H1 (cell line): ENCODE data around the gene NDUFA12. TPM values are rescaled to one million over a fixed set of nuclear protein-coding genes. Genes with fewer than 3 reads are reported as not detected.

Source experiments
- CTCF ChIA-PET: fragments of 300-600 bp; sonication (Branson Sonifier 250); formaldehyde crosslinking; loops from one replicate; lab custom pipeline; 2021; ENCODE audit not compliant: partially characterized antibody; lab: Charles Lee
- POLR2A ChIA-PET: fragments of 300-600 bp; sonication (Branson Sonifier 250); formaldehyde crosslinking; loops from one replicate; lab custom pipeline; 2021; ENCODE audit warnings: inconsistent platforms; ENCODE audit not compliant: partially characterized antibody; lab: Charles Lee
- DNase-seq, 2 experiments: peaks; one replicate each; pipeline versions ENCODE4 v3.0.0 to v3.0.0-alpha.2; 2010 to 2022; ENCODE audit warnings: low spot score in 2 of 2, low read depth in 1 of 2, mixed read lengths in 1 of 2
- FAIRE-seq: peaks from 2 replicates; lab custom pipeline; 2011; peaks lifted over from hg19 to GRCh38; lab: Jason Lieb, UNC
- H2AFZ ChIP-seq: 2 replicates; pipeline ENCODE4 v1.8.1; 2012; ENCODE audit warnings: low read length, inconsistent platforms
- H2AK5ac ChIP-seq: 2 replicates; pipeline ENCODE4 v1.6.1; 2013; ENCODE audit warnings: low read depth, low read length
- H2BK120ac ChIP-seq: replicated peaks from 2 replicates; pipeline ENCODE3; 2013; ENCODE audit warnings: low read depth, low read length, inconsistent platforms
- H2BK12ac ChIP-seq: 2 replicates; pipeline ENCODE4 v1.6.1; 2013; ENCODE audit warnings: low read depth, low read length
- H2BK15ac ChIP-seq: 2 replicates; pipeline ENCODE4 v1.6.1; 2013; ENCODE audit warnings: low read length
- H2BK20ac ChIP-seq: 2 replicates; pipeline ENCODE4 v1.6.1; 2013; ENCODE audit warnings: low read length
- H2BK5ac ChIP-seq: 2 replicates; pipeline ENCODE4 v1.6.1; 2013; ENCODE audit warnings: low read depth, low read length
- H3K14ac ChIP-seq: 2 replicates; pipeline ENCODE4 v1.6.1; 2013; ENCODE audit warnings: inconsistent platforms; ENCODE audit not compliant: insufficient read length
- H3K18ac ChIP-seq: 2 replicates; pipeline ENCODE4 v1.6.1; 2013; ENCODE audit warnings: low read length; ENCODE audit errors: extremely low read depth
- H3K23ac ChIP-seq: 2 replicates; pipeline ENCODE4 v1.6.1; 2013; ENCODE audit warnings: inconsistent platforms; ENCODE audit not compliant: insufficient read length
- H3K23me2 ChIP-seq: 2 replicates; pipeline ENCODE4 v1.6.1; 2013; ENCODE audit warnings: low read depth, low read length
- H3K27ac ChIP-seq: 2 replicates; pipeline ENCODE4 v1.6.1; 2011; ENCODE audit warnings: low read depth, low read length, inconsistent platforms
- H3K27me3 ChIP-seq, 4 experiments: replicated peaks in 1 of 4; 1 replicate in 1 of 4; 2 replicates in 3 of 4; pipeline versions ENCODE4 v1.6.1 to v1.8.1; 2011 to 2013; ENCODE audit warnings: low read length in 3 of 4, mild to moderate bottlenecking in 3 of 4, inconsistent platforms in 2 of 4, mixed read lengths in 2 of 4, moderate library complexity in 1 of 4; ENCODE audit not compliant: control insufficient read depth in 3 of 4, insufficient read depth in 3 of 4; ENCODE audit errors: extremely low read depth in 1 of 4
- H3K36me3 ChIP-seq, 4 experiments: 2 replicates each; pipeline versions ENCODE4 v1.6.1 to v1.8.1; 2011 to 2013; ENCODE audit warnings: mild to moderate bottlenecking in 4 of 4, low read length in 3 of 4, moderate library complexity in 2 of 4, control low read depth in 1 of 4, inconsistent platforms in 1 of 4; ENCODE audit not compliant: insufficient read depth in 4 of 4, control insufficient read depth in 2 of 4
- H3K4ac ChIP-seq: replicated peaks from 2 replicates; pipeline ENCODE3; 2013; ENCODE audit warnings: low read length, low read depth, mixed read lengths, inconsistent platforms; ENCODE audit not compliant: insufficient read length
- H3K4me1 ChIP-seq, 4 experiments: replicated peaks in 1 of 4; 1 replicate in 1 of 4; 2 replicates in 3 of 4; pipeline versions ENCODE4 v1.6.1 to v1.8.1; 2011 to 2013; ENCODE audit warnings: low read length in 3 of 4, inconsistent platforms in 2 of 4, mixed read lengths in 1 of 4; ENCODE audit not compliant: insufficient read depth in 4 of 4, control insufficient read depth in 3 of 4
- H3K4me2 ChIP-seq, 2 experiments: 2 replicates each; pipeline versions ENCODE4 v1.6.1 to v1.8.1; 2011 to 2013; ENCODE audit warnings: low read depth in 2 of 2, low read length in 2 of 2, control low read depth in 1 of 2, inconsistent platforms in 1 of 2, mild to moderate bottlenecking in 1 of 2; ENCODE audit not compliant: insufficient read depth in 1 of 2
- H3K4me3 ChIP-seq, 4 experiments: fragments of 200-600, 300-600 bp in 1 of 4; sonication (generic), shearing (Covaris generic), sonication (Bioruptor Twin) in 1 of 4; 2 replicates each; pipeline versions ENCODE4 v1.5.1 to v1.8.1; 2011 to 2016; ENCODE audit warnings: low read length in 4 of 4, low read depth in 3 of 4, control low read depth in 2 of 4, inconsistent platforms in 2 of 4, mild to moderate bottlenecking in 2 of 4, mixed read lengths in 1 of 4, moderate library complexity in 1 of 4; ENCODE audit not compliant: insufficient read depth in 2 of 4; ENCODE audit errors: extremely low read depth in 1 of 4
- H3K56ac ChIP-seq: replicated peaks from 2 replicates; pipeline ENCODE3; 2013; ENCODE audit warnings: low read depth, mild to moderate bottlenecking, mixed read lengths, low read length, inconsistent platforms; ENCODE audit not compliant: insufficient read length
- H3K79me1 ChIP-seq: 2 replicates; pipeline ENCODE4 v1.6.1; 2013; ENCODE audit warnings: low read depth, low read length, control low read depth
- H3K79me2 ChIP-seq, 2 experiments: 2 replicates each; pipeline versions ENCODE4 v1.6.1 to v1.8.1; 2012 to 2013; ENCODE audit warnings: low read length in 2 of 2, mild to moderate bottlenecking in 2 of 2, inconsistent platforms in 1 of 2; ENCODE audit not compliant: insufficient read depth in 2 of 2, control insufficient read depth in 1 of 2
- H3K9ac ChIP-seq, 4 experiments: replicated peaks in 1 of 4; 1 replicate in 1 of 4; 2 replicates in 3 of 4; pipeline versions ENCODE4 v1.6.1 to v1.8.1; 2011 to 2013; ENCODE audit warnings: low read depth in 3 of 4, low read length in 3 of 4, control low read depth in 2 of 4, mild to moderate bottlenecking in 2 of 4, moderate library complexity in 2 of 4, inconsistent platforms in 1 of 4; ENCODE audit errors: extremely low read depth in 1 of 4
- H3K9me3 ChIP-seq, 2 experiments: 2 replicates each; pipeline versions ENCODE4 v1.6.1 to v1.8.1; 2012 to 2013; ENCODE audit warnings: mild to moderate bottlenecking in 2 of 2, moderate library complexity in 2 of 2, control low read depth in 1 of 2, inconsistent platforms in 1 of 2, low read depth in 1 of 2, low read length in 1 of 2, mixed read lengths in 1 of 2; ENCODE audit not compliant: insufficient read depth in 2 of 2
- H4K20me1 ChIP-seq, 2 experiments: replicated peaks in 1 of 2; 2 replicates each; pipeline versions ENCODE3 to v1.8.1; 2011 to 2013; ENCODE audit warnings: inconsistent platforms in 2 of 2, low read length in 2 of 2, mild to moderate bottlenecking in 1 of 2; ENCODE audit not compliant: insufficient read depth in 2 of 2, control insufficient read depth in 1 of 2
- H4K5ac ChIP-seq: 2 replicates; pipeline ENCODE4 v1.6.1; 2013; ENCODE audit warnings: low read length, low read depth, mixed read lengths, inconsistent platforms; ENCODE audit not compliant: insufficient read length
- H4K8ac ChIP-seq: 2 replicates; pipeline ENCODE4 v1.8.0; 2013; ENCODE audit warnings: mild to moderate bottlenecking, moderate library complexity, low read length, inconsistent platforms; ENCODE audit not compliant: insufficient read depth; ENCODE audit errors: extremely low read depth
- H4K91ac ChIP-seq: replicated peaks from 2 replicates; pipeline ENCODE3; 2013; ENCODE audit warnings: low read length, mixed read lengths, inconsistent platforms; ENCODE audit not compliant: insufficient read length
- ATF2 ChIP-seq: IDR thresholded peaks from 2 replicates; pipeline ENCODE4 v1.6.1; 2012; ENCODE audit warnings: low read length, inconsistent platforms
- CEBPB ChIP-seq: IDR thresholded peaks from 2 replicates; pipeline ENCODE4 v1.6.1; 2012; ENCODE audit warnings: low read depth, low read length
- NANOG ChIP-seq: IDR thresholded peaks from 2 replicates; pipeline ENCODE4 v1.6.1; 2011; ENCODE audit warnings: low read length, low read depth, mild to moderate bottlenecking, inconsistent platforms; ENCODE audit not compliant: insufficient read depth, poor library complexity, severe bottlenecking
- RXRA ChIP-seq: IDR thresholded peaks from 2 replicates; pipeline ENCODE4 v1.6.1; 2011; ENCODE audit warnings: low read depth, mild to moderate bottlenecking, low read length, moderate library complexity; ENCODE audit not compliant: insufficient read depth
- SUZ12 ChIP-seq: fragments of 200-600 bp; sonication (generic); IDR thresholded peaks from 2 replicates; pipeline ENCODE4 v1.6.1; 2012; ENCODE audit warnings: mild to moderate bottlenecking, inconsistent platforms, low read length, moderate library complexity, mixed read lengths
- TCF12 ChIP-seq: IDR thresholded peaks from 2 replicates; pipeline ENCODE4 v1.6.1; 2011; ENCODE audit warnings: low read depth, mild to moderate bottlenecking, low read length
- WGBS, 2 experiments: shearing (Covaris generic) in 1 of 2; methylation state at CpG; one replicate each; pipeline versions ENCODE4 v1.1.6 to v1.1.7; 2013 to 2015; ENCODE audit warnings: low lambda C conversion rate in 2 of 2, mixed read lengths in 2 of 2, inconsistent platforms in 1 of 2, low coverage in 1 of 2, missing lambda C conversion rate in 1 of 2; ENCODE audit not compliant: insufficient replicate concordance in 2 of 2, insufficient coverage in 1 of 2, insufficient read length in 1 of 2; ENCODE audit errors: extremely low coverage in 1 of 2, missing lambda C conversion rate in 1 of 2; 5-methylcytosine and 5-hydroxymethylcytosine counted together
- polyA plus RNA-seq, 7 experiments: library from polyadenylated mRNA; depleted of rRNA in 3 of 7; stranded (reverse) in 5 of 7; unstranded in 2 of 7; fragments of >200 nt in 5 of 7; fragments of 200-250 nt in 2 of 7; gene quantifications; 1 replicate in 5 of 7; 2 replicates in 1 of 7; 4 replicates in 1 of 7; pipeline versions ENCODE4 v1.2.1 to v1.2.3, GENCODE V29; 2011 to 2013; ENCODE audit warnings: missing spikeins in 2 of 7, mixed read lengths in 2 of 7
- total RNA-seq: library from RNA; stranded (reverse); fragmentation: NEBNext Ultra II Directional; extraction: Animal tissue kit (Norgen Biotek cat#: 25700); gene quantifications from 2 replicates; pipeline ENCODE4 v1.2.1, GENCODE V29; 2021

The NDUFA12 gene
- total and polyA plus RNA-seq, 2 of the 8 experiments (the other 6 are each of a cell fraction or from before 2014, with no cell fraction given), result 98.1 to 157 TPM

- no peak overlapping the region for H3K27ac ChIP-seq
- H2BK12ac ChIP-seq, result no peak overlapping the region
- no peak overlapping the region for H4K5ac ChIP-seq
- no peak overlapping the region for H2AFZ ChIP-seq
- H3K79me1 ChIP-seq, result no peaks in the 10 kb centered on the region
- 0 out of 8 replicates have a peak, but pooled peaks cover 0 to 5% (median 0%) of the 10 kb centered on the region in 4 experiments for H3K36me3 ChIP-seq
- TF ChIP-seq ATF2 (no peak), TCF12 (no peak), RXRA (no peak), SUZ12 (no peak), NANOG (no peak), CEBPB (no peak)
- no peaks in the 10 kb centered on the region for H3K23me2 ChIP-seq
- no peak overlapping the region for H2BK15ac ChIP-seq
- no peak overlapping the region for H3K9ac ChIP-seq
- no peaks in the 10 kb centered on the region for H4K20me1 ChIP-seq
- H3K14ac ChIP-seq, result no peak overlapping the region
- no peaks in the 10 kb centered on the region for H3K4me1 ChIP-seq
- H4K8ac ChIP-seq, result no peak overlapping the region
- no peak overlapping the region for H2BK120ac ChIP-seq
- H3K4me3 ChIP-seq, result no peak overlapping the region
- POLR2A ChIA-PET, result interaction anchor here (0.8 kb wide), 1 partner anchor 16 kb away, joined by 3 read pairs; no protein-coding TSS in a partner anchor
- CTCF ChIA-PET, result interaction anchor here (0.7 to 2.1 kb wide), 3 partner anchors 17 to 32 kb away, joined by 3 to 7 read pairs (median 5); no protein-coding TSS in a partner anchor
- no peak overlapping the region for H3K4ac ChIP-seq
- H3K9me3 ChIP-seq, result no peaks in the 10 kb centered on the region
- no peaks in the 10 kb centered on the region; a peak in 1 of 4 replicates for H3K79me2 ChIP-seq
- H2BK20ac ChIP-seq, result no peak overlapping the region
- FAIRE-seq (no peak), DNase-seq (no peak)
- H4K91ac ChIP-seq, result no peak overlapping the region
- H3K56ac ChIP-seq, result no peak overlapping the region
- no peak overlapping the region for H3K23ac ChIP-seq
- no peak overlapping the region for H2BK5ac ChIP-seq
- WGBS, 2 experiments, result 79% methylated on average over 2 of the region's 2 CpGs; no CpG with 5 or more reads in 1 of the 2 experiments
- H3K27me3 ChIP-seq, result no peaks in the 10 kb centered on the region
- H3K18ac ChIP-seq, result no peak overlapping the region
- no peak overlapping the region for H2AK5ac ChIP-seq
- no peak overlapping the region for H3K4me2 ChIP-seq
Observed at GRCh38 chr12:94971923-94972322, 31.6 kb downstream of the NDUFA12 start.
